Fibroblast of skin of abdomen (primary cell): ENCODE measurements around the gene PRR35.

Source experiments
- DNase-seq: peaks from one replicate; pipeline ENCODE4 v3.0.0-alpha.2; 2013

Gene PRR35

GRCh38 chr16:582218-582613, 22.0 kb downstream of the PRR35 start:
- DNase-seq = no peak

- DNase-seq = no peak
Measured at GRCh38 chr16:582614-583331, 22.6 kb downstream of the PRR35 start.

DNA sequence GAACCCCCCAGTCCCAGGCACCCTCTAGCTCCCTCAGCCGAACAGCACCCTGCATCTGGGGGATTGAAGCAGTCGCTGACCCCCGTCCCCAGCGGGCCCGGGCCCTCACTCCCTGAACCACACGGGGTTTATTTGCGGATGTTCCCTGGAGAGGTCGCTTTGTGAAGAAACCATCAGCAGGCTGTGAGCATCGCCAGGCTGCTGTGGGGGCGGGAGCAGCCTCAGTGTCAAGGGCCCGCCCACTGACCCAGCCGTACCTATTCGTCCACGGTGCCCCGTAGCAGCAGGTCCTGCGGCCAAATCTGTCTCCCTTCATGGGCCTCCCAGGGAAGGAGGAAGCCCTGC, 23.2 kb downstream of the PRR35 start:
- DNase-seq = no peak

DNA sequence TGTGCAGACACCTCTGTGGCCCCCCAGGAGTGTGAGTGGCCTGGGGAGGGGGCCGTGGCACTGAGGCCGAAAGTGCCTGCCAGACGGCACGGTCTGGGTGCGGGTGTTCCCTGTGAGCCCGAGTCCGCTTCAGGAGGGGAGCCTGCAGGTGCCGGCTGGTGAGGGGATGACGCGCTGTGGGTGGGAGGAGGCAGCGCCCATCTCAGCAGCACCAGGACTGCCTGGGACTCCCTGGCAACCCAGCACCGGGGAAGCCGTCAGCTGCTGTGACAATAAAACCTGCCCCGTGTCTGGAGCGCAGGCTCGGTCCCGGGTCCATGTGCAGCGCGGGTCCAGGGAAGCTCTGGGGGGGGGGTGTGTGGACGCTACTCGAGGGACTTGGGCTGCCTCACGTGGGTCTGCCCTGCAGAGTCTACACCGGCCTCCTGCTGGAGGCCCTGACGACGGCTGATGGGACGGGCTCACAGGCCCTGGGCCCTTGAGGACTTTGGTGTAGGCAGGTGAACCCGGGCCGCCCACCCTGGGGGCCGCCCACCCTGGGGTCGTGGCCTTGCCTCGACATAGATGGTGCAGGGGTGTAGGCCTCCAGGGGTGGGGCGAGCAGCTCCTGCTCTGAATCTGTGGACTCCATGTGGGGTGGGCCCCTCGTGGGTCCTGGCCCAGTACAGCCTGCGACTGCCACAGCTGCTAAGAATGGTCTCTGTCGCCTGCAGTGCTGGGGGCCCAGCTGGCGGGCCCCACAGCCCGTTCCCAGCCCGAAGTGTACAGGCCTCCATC, 23.8 kb downstream of the PRR35 start:
- no peak for DNase-seq

DNA sequence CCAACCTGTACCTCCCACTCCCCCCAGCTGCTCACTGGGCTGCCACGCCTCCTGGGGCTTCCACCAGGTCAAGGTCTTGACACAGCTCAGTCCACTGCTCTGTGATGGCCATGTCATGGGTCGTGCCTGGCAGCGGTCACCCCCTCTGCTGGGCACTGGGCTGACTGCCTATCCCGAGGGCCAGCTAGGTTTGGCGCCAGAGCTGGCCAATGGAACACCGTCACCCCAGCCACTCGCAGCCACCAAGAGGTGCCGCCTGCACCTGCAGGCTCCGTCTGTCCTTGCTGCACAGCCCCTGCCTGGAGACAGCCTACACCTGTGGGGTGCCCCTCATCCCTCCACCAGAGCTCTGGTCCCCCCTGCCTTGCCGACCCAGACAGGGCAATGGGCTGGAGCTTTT, 25.2 kb downstream of the PRR35 start:
- no peak for DNase-seq

- peak; percentile 40 for DNase-seq
Measured at GRCh38 chr16:586047-586644, 26.0 kb downstream of the PRR35 start.

GRCh38 chr16:586645-587590, 26.7 kb downstream of the PRR35 start:
- DNase-seq = no peak

DNA sequence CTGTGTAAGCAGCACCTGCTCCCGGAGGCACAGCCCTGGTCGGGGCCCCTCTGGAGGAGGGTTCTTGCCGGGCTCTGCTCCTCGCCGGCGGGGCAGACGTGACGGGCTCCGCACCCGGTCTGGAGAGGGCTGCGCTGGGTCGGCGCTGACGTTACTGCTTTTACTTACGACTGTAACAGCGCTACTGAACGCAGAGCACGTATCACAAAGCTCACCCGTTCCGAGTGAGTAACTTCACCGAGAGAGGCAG, 28.4 kb downstream of the PRR35 start:
- peak; percentile 48 for DNase-seq

DNA sequence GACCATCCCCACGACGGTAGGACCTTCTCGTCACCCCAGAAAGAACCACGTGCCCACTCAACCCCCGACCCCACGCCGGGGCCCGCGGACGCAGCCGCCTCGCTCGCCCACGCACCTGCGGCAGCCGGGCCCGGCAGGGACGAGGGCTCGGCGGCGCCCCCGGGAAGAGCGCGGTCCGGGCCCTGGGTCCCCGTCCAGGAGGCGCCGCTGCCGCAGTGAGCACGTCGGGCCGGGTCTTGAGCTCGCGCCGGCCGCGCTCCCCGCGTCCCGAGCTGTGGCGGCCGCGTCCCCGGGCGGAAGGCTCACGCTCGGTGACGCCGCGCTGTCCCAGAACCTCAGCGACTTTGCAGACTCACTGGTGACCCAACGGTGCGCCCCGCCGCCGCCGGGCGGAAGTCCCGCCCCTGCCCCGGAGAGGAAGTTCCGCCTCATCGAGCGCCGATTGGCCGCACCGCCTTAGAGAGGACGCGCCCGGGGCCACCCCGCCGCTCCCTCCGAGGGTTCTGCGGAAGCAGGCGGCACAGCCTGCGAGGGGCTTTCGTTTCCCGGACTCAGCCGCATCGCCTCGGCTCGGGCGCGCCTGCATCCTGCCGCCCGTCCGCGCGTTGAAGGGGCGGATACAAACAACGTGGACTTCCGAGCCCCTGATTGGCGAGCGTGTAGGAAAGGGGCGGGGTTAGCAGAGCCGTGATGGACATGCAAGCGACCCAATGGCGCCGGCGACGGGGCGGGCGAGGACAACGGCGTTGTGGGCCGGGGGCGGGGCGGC, 28.9 kb downstream of the PRR35 start:
- DNase-seq = peak; percentile 94

- peak; percentile 98 for DNase-seq
Measured at GRCh38 chr16:589658-590187, 29.5 kb downstream of the PRR35 start, which contains the start of gene RAB40C. RAB40C (plus strand) TSS chr16:590066; CDS start chr16:590292, 226 bp downstream.

- DNase-seq = no peak
Measured at GRCh38 chr16:590188-590814, 30.1 kb downstream of the PRR35 start.

DNA sequence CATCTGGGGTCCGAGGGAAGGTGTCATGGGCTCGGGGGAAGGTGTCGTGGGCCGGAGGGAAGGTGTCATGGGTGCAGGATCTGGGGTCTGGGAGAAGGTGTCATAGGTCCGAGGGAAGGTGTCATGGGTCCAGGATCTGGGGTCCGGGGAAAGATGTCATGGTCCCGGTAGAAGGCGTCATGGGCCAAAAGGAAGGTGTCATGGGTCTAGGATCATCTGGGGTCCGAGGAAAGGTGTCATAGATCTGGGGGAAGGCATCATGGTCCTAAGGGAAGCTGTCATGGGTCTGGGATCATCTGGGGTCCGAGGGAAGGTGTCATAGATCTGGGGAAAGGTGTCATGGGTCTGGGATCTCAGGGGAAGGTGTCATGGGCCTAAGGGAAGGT, 30.6 kb downstream of the PRR35 start:
- DNase-seq = no peak

GRCh38 chr16:591231-591630, 31.0 kb downstream of the PRR35 start:
- no peak for DNase-seq

- no peak for DNase-seq
Measured at GRCh38 chr16:591892-592517, 31.8 kb downstream of the PRR35 start.

DNA sequence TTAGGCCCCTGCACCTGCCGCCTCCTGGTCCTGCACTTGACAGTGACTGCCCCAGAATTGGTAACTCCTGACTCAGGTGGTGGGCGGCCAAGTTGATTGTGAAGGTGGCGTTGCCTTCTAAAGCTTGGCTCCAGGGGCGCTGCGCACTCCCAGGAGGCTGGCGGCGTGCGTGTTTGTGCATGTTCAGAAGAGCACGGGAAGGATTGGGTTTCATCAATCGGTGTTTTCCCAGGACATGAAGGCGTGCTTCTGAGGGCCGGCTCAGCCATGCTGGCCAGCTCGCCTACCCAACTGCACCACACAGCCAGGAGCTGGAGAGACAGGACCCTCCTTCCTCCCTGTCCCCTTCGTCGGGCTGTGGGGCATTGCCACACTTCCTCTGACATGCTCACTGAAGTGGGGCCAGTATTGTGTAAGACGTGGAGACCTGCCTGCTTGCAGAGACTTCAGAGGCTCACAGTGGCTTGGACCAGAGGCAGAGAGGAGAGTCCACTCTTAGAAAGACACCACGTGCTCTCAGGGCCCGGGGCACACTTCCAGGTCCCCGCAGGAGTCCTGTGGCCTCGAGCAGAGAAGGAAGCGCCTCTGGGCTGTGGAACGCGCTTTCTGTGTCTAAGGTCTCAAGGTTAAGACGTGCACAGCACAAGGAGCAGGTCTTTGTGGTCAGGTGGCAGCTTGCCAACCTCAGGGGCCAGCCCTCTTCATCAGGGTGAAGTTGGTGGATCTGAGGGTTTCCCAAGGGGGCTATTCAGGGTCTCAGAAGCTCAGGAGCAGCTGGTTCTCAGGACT, 32.5 kb downstream of the PRR35 start:
- DNase-seq = no peak

- no peak for DNase-seq
Measured at GRCh38 chr16:593406-593805, 33.2 kb downstream of the PRR35 start.

GRCh38 chr16:593807-594206, 33.6 kb downstream of the PRR35 start:
- no peak for DNase-seq

- no peak for DNase-seq
Measured at GRCh38 chr16:595094-595528, 34.9 kb downstream of the PRR35 start.

GRCh38 chr16:595942-596735, 35.9 kb downstream of the PRR35 start:
- no peak for DNase-seq
